Left lung (tissue), 10 donors: ENCODE measurements around the gene LGALS8. TPM values are rescaled to one million over a fixed set of nuclear protein-coding genes. Genes with fewer than 3 reads are reported as not detected.

Source experiments
- ATAC-seq: fragments of 200-7000 bp; cut with Tn5 transposase; one replicate; pipeline ENCODE4 v1.9.1; 2020; ENCODE audit warnings: moderate library complexity
- DNase-seq, 4 donors: peaks; one replicate each; pipeline ENCODE4 v3.0.0-alpha.2; 2013 to 2020
- H3K27ac ChIP-seq, 2 donors: fragments of 200-600 bp; sonication (generic) in 1 of 2; one replicate each; pipeline versions ENCODE4 v1.5.0 to v1.8.0; 2020 to 2021
- H3K27me3 ChIP-seq, 2 donors: fragments of 200-600 bp; sonication (generic) in 1 of 2; one replicate each; pipeline versions ENCODE4 v1.5.0 to v1.8.0; 2020 to 2021
- H3K36me3 ChIP-seq, 2 donors: fragments of 200-600 bp; sonication (generic) in 1 of 2; one replicate each; pipeline versions ENCODE4 v1.5.0 to v1.8.0; 2020 to 2021
- H3K4me1 ChIP-seq, 2 donors: fragments of 200-600 bp; one replicate each; pipeline ENCODE4 v1.8.0; 2021
- H3K4me3 ChIP-seq, 2 donors: fragments of 200-600 bp; sonication (generic) in 1 of 2; one replicate each; pipeline versions ENCODE4 v1.5.0 to v1.8.0; 2020 to 2021; ENCODE audit warnings: mild to moderate bottlenecking in 1 of 2
- H3K9me3 ChIP-seq, 2 donors: fragments of 200-600 bp; sonication (generic) in 1 of 2; one replicate each; pipeline versions ENCODE4 v1.5.0 to v1.8.0; 2020 to 2021
- CTCF ChIP-seq, 2 donors: fragments of 200-600 bp; sonication (generic) in 1 of 2; IDR thresholded peaks; one replicate each; pipeline versions ENCODE4 v1.5.0 to v1.8.0; 2021; ENCODE audit warnings: antibody characterized with exemption in 2 of 2
- intact Hi-C, 2 donors: fragments of 100-400 bp; cut with DNase I; formaldehyde crosslinking; loops; one replicate each; pipeline versions ENCODE4 v1.11.2 to v1.14.2; 2022
- polyA plus RNA-seq, 6 donors: library from polyadenylated mRNA; unstranded; fragments of 120-200 nt; gene quantifications; one replicate each; pipeline ENCODE4 v1.2.1, GENCODE V29; 2013; ENCODE audit not compliant: insufficient read length in 6 of 6
- total RNA-seq, 2 donors: library from RNA; stranded (reverse); fragmentation: NEBNext Ultra II Directional; extraction: Animal tissue kit (Norgen Biotek cat#: 25700); gene quantifications; one replicate each; pipeline ENCODE4 v1.2.1, GENCODE V29; 2021
- donor health status: DM: no; HTN: yes; CAD: no.
- donor health status: DM: no; HTN: no; CAD: no.

LGALS8 gene
- total and polyA plus RNA-seq, 8 donors: 64.2 to 92.8 (median 79.5) TPM

- intact Hi-C loops: no loop called here
- TF ChIP-seq CTCF (IDR thresholded peaks at IDR 0.05): no peak
- H3K36me3 ChIP-seq: no peaks in the 10 kb centered on the region
- H3K9me3 ChIP-seq: no peaks in the 10 kb centered on the region
- ATAC-seq (peak; percentile 95), DNase-seq (no peak)
- no peaks in the 10 kb centered on the region for H3K27me3 ChIP-seq
- no peak overlapping the region for H3K4me3 ChIP-seq
- peak overlapping the region; percentile 10 to 56 for H3K27ac ChIP-seq
- H3K4me1 ChIP-seq: no peaks in the 10 kb centered on the region
These were observed 6.7 kb upstream of the LGALS8 start for GRCh38 chr1:236516929-236517704.

- Histone ChIP-seq H3K4me3 (no peak overlapping the region), H3K36me3 (no peaks in the 10 kb centered on the region), H3K4me1 (peaks cover 0 to 8% of the 10 kb centered on the region in 2 donors), H3K27me3 (no peaks in the 10 kb centered on the region), H3K27ac (no peak overlapping the region), H3K9me3 (no peaks in the 10 kb centered on the region)
- ATAC-seq (no peak), DNase-seq (no peak)
- TF ChIP-seq CTCF (IDR thresholded peaks at IDR 0.05): no peak
- intact Hi-C loops: no loop called here
These were observed 5.5 kb upstream of the LGALS8 start for GRCh38 chr1:236518322-236518721.

GRCh38 chr1:236520445-236521005 lies 3.3 kb upstream of the LGALS8 start:
- DNase-seq: no peak
- Histone ChIP-seq H3K4me3 (no peak overlapping the region), H3K36me3 (no peaks in the 10 kb centered on the region), H3K4me1 (peaks cover 5 to 16% of the 10 kb centered on the region in 2 donors), H3K27ac (no peak overlapping the region), H3K27me3 (no peaks in the 10 kb centered on the region), H3K9me3 (no peaks in the 10 kb centered on the region)
- intact Hi-C loops: no loop called here
- no peak for ATAC-seq
- TF ChIP-seq CTCF (IDR thresholded peaks at IDR 0.05): no peak

GRCh38 chr1:236522937-236523703 lies 662 bp upstream of the LGALS8 start:
- H3K27ac ChIP-seq: peak overlapping the region; percentile 85 to 97
- H3K9me3 ChIP-seq: no peaks in the 10 kb centered on the region
- peak overlapping the region; percentile 69 to 99 for H3K4me3 ChIP-seq
- intact Hi-C loops: no loop called here
- ATAC-seq (peak; percentile 64), DNase-seq (peak in 2 of 4 donors; percentile 41 to 80)
- TF ChIP-seq CTCF (IDR thresholded peaks at IDR 0.05): no peak
- H3K36me3 ChIP-seq: peaks cover 0 to 24% of the 10 kb centered on the region in 2 donors
- no peaks in the 10 kb centered on the region for H3K27me3 ChIP-seq
- H3K4me1 ChIP-seq: peaks cover 5 to 22% of the 10 kb centered on the region in 2 donors
